Testis (tissue), 3 donors: Measurements from ENCODE around the gene GPANK1. TPM values are rescaled to one million over a fixed set of nuclear protein-coding genes. Genes with fewer than 3 reads are reported as not detected.

Source experiments
- DNase-seq: peaks from one replicate; pipeline ENCODE4 v3.0.0-alpha.2; 2019
- H3K27ac ChIP-seq, 2 donors: fragments of 200-600 bp; sonication (generic); one replicate each; pipeline ENCODE4 v1.5.1; 2019
- H3K27me3 ChIP-seq: fragments of 200-600 bp; sonication (generic); one replicate; pipeline ENCODE4 v1.5.1; 2019
- H3K36me3 ChIP-seq: fragments of 200-600 bp; sonication (generic); one replicate; pipeline ENCODE4 v1.5.1; 2017; ENCODE audit warnings: low read depth; ENCODE audit errors: missing control alignments
- H3K4me1 ChIP-seq: fragments of 200-600 bp; sonication (generic); one replicate; pipeline ENCODE4 v1.5.1; 2019
- H3K4me3 ChIP-seq, 2 donors: fragments of 200-600 bp; sonication (generic); one replicate each; pipeline ENCODE4 v1.5.1; 2017 to 2019
- H3K9me3 ChIP-seq: fragments of 200-600 bp; sonication (generic); one replicate; pipeline ENCODE4 v1.5.1; 2017
- POLR2A ChIP-seq: fragments of 450-650 bp; IDR thresholded peaks from one replicate; pipeline ENCODE4 v1.6.1; 2017; ENCODE audit warnings: antibody characterized with exemption, mild to moderate bottlenecking, moderate library complexity
- WGBS, 2 donors: methylation state at CpG; one replicate each; pipeline ENCODE4 v1.1.5; 2018; 5-methylcytosine and 5-hydroxymethylcytosine counted together
- intact Hi-C: fragments of 100-400 bp; cut with DNase I; formaldehyde crosslinking; loops from one replicate; pipeline ENCODE4 v1.15.1; 2023; ENCODE audit warnings: low total_unique reads
- polyA plus RNA-seq: library from polyadenylated mRNA; stranded (reverse); fragments of 350-450 nt; fragmentation: Illumina TruSeq; extraction: RNeasy Lipid Tissue Mini Kit (QIAGEN cat#74804); gene quantifications from one replicate; pipeline ENCODE4 v1.2.3, GENCODE V29; 2014; ENCODE audit warnings: low read depth, low replicate concordance; ENCODE audit not compliant: insufficient read depth
- total RNA-seq, 2 donors: library from RNA; depleted of rRNA; stranded (reverse); fragments of >200 nt; gene quantifications; one replicate each; pipeline ENCODE4 v1.2.3, GENCODE V29; 2016
- TF ChIP-seq, protein P1 (sequence below), 3 experiments: fragments of 450-650 bp in 2 of 3; fragments of 200-600 bp in 1 of 3; sonication (generic) in 1 of 3; IDR thresholded peaks; one replicate each; pipeline ENCODE4 v1.5.1; 2016 to 2019; ENCODE audit warnings: antibody characterized with exemption in 3 of 3, mild to moderate bottlenecking in 2 of 3, moderate library complexity in 1 of 3

Gene GPANK1
- total and polyA plus RNA-seq, 3 donors from 2014 or later: 34.5 to 81.3 (median 46.1) TPM

DNA sequence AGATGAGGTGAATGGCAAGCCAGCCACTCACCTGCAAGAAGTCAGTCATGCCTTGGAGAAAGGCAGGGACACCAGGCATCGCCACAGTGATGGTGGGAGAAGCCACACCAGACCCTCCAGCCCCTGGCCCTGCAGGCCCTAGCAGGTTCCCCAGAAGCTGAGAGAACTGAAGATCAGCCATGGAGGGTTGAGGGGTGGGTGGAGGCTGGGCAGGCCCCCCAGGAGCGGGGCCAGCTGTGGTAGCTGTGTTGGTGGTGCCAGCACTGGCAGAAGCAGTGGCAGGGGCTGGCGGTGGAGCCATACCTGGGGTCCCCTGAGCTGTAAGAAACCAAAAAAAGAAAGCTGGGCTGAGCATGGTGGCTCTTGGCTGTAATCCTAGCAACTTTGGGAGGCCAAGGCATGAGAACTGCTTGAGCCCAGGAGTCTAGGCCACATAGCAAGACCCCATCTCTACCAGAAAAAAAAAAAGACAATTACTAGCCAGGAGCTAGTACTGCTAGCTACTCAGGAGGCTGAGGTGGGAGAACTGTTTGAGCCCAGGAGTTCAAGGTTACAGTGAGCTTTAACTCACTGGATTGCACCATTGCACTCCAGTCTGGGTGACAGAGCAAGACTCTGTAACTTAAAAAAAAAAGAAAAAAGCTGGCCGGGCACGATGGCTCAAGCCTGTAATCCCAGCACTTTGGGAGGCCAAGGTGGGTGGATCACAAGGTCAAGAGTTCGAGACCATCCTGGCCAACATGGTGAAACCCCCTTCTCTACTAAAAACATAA, 21.8 kb downstream of the GPANK1 start:
- TF ChIP-seq POLR2A: no peak
- TF ChIP-seq, protein P1, sequence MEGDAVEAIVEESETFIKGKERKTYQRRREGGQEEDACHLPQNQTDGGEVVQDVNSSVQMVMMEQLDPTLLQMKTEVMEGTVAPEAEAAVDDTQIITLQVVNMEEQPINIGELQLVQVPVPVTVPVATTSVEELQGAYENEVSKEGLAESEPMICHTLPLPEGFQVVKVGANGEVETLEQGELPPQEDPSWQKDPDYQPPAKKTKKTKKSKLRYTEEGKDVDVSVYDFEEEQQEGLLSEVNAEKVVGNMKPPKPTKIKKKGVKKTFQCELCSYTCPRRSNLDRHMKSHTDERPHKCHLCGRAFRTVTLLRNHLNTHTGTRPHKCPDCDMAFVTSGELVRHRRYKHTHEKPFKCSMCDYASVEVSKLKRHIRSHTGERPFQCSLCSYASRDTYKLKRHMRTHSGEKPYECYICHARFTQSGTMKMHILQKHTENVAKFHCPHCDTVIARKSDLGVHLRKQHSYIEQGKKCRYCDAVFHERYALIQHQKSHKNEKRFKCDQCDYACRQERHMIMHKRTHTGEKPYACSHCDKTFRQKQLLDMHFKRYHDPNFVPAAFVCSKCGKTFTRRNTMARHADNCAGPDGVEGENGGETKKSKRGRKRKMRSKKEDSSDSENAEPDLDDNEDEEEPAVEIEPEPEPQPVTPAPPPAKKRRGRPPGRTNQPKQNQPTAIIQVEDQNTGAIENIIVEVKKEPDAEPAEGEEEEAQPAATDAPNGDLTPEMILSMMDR (IDR thresholded peaks at IDR 0.05): no peak
- H3K36me3 ChIP-seq: no peaks in the 10 kb centered on the region
- DNase-seq: no peak
- H3K27ac ChIP-seq: no peak overlapping the region
- intact Hi-C loops: no loop called here
- H3K9me3 ChIP-seq: no peaks in the 10 kb centered on the region
- 82 to 89% methylated on average over 4 to 6 of the region's 6 CpGs for WGBS, 2 donors
- H3K4me3 ChIP-seq: no peak overlapping the region
- H3K4me1 ChIP-seq: no peaks in the 10 kb centered on the region
- H3K27me3 ChIP-seq: no peaks in the 10 kb centered on the region

DNA sequence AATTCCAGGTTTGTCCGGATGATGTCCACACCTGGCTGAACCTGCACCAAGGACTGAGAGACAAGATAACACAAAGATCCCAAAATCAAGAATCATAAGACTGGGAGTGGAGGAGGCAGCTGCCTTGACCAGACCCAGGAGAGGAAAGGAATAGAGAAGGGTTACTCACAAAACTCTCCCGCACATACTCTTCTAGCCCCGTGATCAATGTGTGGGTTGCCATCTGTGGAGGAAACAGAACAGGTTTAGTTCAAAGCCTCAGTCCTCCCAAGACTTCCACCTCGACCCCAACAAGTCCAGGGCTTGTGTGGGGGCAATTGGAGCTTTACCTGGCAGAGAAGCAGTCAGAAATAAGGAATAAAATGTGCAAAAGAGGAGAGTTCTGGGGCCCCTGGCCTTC, 23.4 kb downstream of the GPANK1 start:
- 86 to 91% methylated on average over 4 of the region's 4 CpGs for WGBS, 2 donors
- Histone ChIP-seq H3K9me3 (no peaks in the 10 kb centered on the region), H3K4me1 (no peaks in the 10 kb centered on the region), H3K27ac (no peak overlapping the region), H3K36me3 (no peaks in the 10 kb centered on the region), H3K4me3 (no peak overlapping the region), H3K27me3 (no peaks in the 10 kb centered on the region)
- intact Hi-C loops: no loop called here
- DNase-seq: no peak
- TF ChIP-seq, protein P1 (IDR thresholded peaks at IDR 0.05): no peak
- no peak for TF ChIP-seq POLR2A

DNA sequence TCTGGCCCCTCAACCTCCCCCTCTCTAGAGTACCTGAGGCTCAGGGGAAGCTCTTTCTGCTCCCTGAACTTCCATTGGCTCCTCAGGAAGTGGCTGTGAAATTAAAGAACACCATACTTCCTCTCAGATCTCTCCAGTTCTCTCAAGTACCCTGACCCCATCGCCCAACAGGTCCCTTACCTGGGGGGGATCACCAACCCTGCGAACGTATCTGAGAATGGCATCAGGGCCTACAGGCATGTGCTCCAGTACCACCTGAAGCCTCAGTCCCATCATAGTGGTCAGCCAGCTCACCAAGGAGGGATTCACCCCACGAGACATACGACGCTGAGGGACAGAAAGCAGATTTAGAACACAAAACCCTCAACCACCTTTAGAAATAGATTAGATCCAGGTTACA, 24.2 kb downstream of the GPANK1 start:
- H3K9me3 ChIP-seq: no peaks in the 10 kb centered on the region
- H3K36me3 ChIP-seq: no peaks in the 10 kb centered on the region
- intact Hi-C loops: no loop called here
- H3K27ac ChIP-seq: no peak overlapping the region
- no peak for DNase-seq
- 95 to 97% methylated on average over 6 of the region's 6 CpGs for WGBS, 2 donors
- no peak overlapping the region for H3K4me3 ChIP-seq
- TF ChIP-seq, protein P1 (IDR thresholded peaks at IDR 0.05): no peak
- no peak for TF ChIP-seq POLR2A
- no peaks in the 10 kb centered on the region for H3K27me3 ChIP-seq
- no peaks in the 10 kb centered on the region for H3K4me1 ChIP-seq

DNA sequence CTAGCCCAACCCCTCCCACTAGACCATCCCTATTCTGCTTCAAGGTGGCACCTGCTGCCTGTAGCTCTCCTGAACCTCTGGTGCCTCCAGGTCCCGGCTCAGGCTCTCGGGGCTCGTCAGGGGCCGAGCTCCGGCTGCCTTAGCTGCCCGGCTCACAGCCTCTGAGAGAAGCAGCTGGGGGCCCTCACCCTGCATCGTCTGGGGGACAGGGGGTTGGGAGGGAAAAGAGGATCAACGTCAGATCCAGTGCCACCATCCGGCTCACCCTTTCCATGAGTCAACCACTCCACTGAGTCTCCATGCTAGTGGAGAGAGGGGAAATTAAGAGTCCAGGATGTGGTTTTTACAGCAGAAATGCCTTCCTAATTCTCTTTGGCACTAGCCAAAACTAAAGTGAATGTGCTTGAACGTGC, 25.3 kb downstream of the GPANK1 start:
- Histone ChIP-seq H3K27me3 (no peaks in the 10 kb centered on the region), H3K27ac (no peak overlapping the region), H3K9me3 (no peaks in the 10 kb centered on the region), H3K36me3 (no peaks in the 10 kb centered on the region), H3K4me1 (no peaks in the 10 kb centered on the region), H3K4me3 (no peak overlapping the region)
- intact Hi-C loops: no loop called here
- no peak for TF ChIP-seq POLR2A
- TF ChIP-seq, protein P1 (IDR thresholded peaks at IDR 0.05): no peak
- 82 to 84% methylated on average over 7 to 10 of the region's 10 CpGs for WGBS, 2 donors
- DNase-seq: no peak

DNA sequence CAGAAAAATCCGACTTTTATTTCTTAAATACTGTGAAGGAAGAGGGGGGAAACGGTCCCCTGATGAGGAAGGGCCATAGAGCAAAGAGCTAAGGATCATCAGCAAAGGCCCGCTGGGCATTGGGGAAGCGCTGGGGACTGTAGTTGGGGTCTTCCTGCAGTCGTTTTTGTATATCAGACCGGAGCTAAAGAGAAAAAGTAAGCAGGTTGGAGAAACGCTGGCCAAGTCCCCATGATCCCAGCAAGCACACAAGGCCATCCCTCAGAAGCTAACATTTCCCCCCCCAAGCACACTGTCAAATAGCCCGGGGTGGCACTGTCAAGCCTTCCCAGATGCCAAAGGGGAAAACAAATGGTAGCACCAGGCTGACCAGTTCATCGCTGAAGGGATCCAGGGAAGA, 25.8 kb downstream of the GPANK1 start:
- Histone ChIP-seq H3K9me3 (no peaks in the 10 kb centered on the region), H3K36me3 (no peaks in the 10 kb centered on the region), H3K4me3 (no peak overlapping the region), H3K27ac (no peak overlapping the region), H3K4me1 (no peaks in the 10 kb centered on the region), H3K27me3 (no peaks in the 10 kb centered on the region)
- intact Hi-C loops: no loop called here
- 86 to 87% methylated on average over 9 of the region's 9 CpGs for WGBS, 2 donors
- no peak for DNase-seq
- TF ChIP-seq, protein P1 (IDR thresholded peaks at IDR 0.05): no peak
- TF ChIP-seq POLR2A: no peak
